HG03159 (cell line): ENCODE results near the gene SLC66A2.
"Not testable (repeated sequence)": the region's sequence is repeated elsewhere in the genome, so short reads cannot be mapped to it uniquely, and the experiment has no call there.

Experiments
- ATAC-seq: cut with Tn5 transposase; IDR thresholded peaks from one replicate; pipeline ENCODE4 v1.9.1; 2021; ENCODE audit warnings: mild to moderate bottlenecking, moderate library complexity; ENCODE audit not compliant: unreplicated experiment

SLC66A2 gene

DNA sequence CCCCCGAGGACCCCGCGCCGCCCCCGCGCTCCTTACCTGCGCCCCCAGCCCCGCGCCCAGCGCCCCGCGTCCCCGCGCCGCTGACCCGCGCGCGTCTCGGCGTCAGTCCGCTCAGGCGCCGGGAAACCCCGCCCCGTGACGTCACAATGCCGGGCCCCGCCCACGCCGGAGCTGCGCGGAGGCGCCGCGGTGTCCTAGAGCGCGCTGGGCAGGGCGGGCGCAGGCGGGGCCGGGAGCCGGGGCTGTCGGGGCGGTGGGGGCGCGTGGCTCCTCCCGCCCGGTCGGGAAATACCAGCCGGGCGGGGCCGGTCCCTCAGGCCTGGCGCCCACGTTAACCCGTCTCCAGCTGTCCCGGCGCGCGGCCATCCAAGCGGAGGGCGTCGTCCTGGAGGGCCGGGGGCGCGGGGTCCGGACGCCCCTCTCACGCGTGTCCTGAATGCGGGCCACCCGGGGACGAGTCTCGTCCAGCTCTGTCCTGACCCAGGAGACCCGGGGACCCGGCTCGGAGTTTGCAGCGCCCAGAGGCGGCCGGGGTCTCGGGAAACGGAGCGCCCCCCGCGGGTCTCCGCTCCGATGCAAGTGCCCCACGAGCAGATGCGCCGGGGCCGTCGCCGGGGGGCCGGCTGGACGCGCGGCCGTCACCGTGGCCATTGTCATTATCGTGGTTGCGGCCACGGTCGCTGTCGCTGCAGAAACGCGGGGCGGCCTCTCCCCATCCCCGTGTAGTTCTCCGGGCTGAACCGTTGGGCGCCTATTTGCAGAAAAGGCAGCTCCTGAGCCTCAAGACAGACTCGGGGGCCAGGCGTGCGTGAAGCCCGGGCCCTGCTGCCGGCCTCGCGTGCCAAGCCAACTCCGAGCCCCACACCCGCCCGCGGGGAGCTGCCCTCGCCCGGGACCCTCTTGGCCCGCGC is at the start of gene SLC66A2:
Gene SLC66A2, minus strand, starts transcription at position 109 of the 911 bp plus-strand sequence. CDS start 727 bp downstream, outside the sequence.
- ATAC-seq, result peak; percentile 81

- ATAC-seq, result no peak
These were observed 49.4 kb upstream of the SLC66A2 start for GRCh38 chr18:80000877-80001276.

DNA sequence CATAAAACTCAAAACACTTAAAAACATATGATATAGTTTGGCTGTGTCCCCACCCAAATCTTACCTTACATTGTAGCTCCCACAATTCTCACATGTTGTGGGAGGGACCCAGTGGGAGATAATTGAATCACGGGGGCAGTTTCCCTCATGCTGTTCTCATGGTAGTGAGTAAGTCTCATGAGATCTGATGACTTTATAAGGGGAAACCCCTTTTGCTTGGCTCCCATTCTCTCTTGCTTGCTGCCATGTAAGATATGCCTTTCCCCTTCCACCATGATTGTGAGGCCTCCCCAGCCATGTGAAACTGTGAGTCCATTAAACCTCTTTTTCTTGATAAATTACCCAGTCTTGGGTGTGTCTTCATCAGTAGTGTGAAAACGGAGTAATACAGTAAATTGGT is 48.2 kb upstream of the SLC66A2 start:
- not testable (repeated sequence) for ATAC-seq

DNA sequence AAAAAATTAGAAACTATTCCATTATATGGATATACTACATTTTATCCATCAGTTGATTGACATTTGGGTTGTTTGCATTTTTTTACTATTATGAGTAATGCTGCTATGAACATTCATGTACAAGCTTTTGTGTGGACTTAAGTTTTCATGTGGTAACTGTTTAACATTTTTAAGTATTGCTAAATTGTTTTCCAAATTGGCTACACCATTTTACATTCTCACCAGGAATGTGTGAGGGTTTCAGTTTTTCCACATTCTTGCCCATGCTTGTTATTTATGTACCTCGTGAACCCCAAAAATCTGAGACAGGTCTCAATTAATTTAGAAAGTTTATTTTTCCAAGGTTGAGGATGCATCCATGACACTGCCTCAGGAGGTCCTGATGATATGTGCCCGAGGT is 40.0 kb upstream of the SLC66A2 start:
- no peak for ATAC-seq

DNA sequence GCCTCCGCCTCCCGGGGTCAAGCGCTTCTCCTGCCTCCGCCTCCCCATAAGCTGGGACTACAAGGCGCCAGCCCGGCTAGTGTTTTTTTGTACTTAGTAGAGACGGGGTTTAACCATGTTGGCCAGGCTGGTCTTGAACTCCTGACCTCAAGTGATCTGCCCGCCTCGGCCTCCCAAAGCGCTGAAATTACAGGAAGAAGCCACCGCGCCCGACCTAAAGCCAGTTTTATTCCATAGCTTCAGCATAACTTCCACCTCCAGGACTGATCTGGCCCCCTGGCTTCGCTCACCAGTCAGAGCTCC is 37.7 kb upstream of the SLC66A2 start:
- no peak for ATAC-seq

DNA sequence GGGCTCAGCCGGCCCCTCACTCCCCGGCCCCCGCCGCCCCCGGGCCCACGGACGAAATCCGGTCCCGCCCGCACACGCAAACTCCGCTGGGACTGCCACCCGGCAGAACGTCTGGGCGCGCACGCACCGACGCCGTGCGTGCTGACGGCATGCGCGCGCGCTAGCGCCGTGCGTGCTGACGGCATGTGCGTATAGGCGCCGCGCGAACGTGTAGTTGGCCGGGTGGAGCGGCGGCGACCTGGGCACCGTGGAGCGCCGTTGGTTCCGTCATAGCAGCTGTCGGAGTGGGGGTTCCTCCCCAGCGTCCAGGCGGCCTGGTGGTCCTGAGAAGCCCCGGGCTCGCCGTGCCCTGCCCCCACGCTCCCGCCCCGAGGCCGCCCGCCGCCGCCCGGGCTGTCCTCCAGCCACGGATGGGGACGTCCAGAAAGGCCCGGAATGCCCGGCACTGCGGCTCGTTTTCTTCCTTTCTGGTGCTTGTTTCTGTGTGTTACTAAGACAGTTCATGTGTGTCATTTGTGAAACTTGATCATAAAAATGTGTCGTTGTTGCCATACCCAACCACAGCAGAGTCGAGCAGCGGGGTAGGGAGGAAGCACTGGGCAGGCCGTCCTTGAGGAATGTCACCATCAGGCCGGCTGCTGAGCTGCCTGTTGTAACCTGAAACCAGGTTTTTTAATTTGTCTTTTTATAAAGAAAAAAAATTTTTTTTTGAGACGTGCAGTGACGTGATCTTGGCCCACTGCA is 37.2 kb upstream of the SLC66A2 start, which contains the start of gene TXNL4A:
Gene TXNL4A, minus strand, starts transcription at position 113 of the 744 bp plus-strand sequence. CDS start 171 bp downstream, outside the sequence.
- peak; percentile 96 for ATAC-seq

- ATAC-seq, result peak; percentile 66
These were observed 36.6 kb upstream of the SLC66A2 start for GRCh38 chr18:79988071-79988450.

DNA sequence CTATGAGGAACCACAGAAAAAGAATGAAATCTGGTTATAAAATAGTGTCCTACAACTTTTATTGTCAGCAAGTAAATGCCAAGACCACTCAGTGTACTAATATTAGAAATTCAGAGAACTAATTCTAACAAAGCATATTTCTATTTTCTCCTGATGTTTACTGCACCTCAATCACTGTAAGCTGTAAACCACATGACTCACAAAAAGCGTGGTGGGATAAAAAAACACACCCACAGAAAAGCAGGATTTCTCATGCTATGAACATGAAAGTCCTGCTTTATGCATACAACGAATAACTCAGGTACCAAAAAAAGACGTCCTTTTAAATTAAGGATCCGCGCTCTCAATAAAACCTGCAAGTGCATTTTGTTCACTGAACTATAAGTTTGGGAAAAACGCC is 36.1 kb upstream of the SLC66A2 start:
- no peak for ATAC-seq

DNA sequence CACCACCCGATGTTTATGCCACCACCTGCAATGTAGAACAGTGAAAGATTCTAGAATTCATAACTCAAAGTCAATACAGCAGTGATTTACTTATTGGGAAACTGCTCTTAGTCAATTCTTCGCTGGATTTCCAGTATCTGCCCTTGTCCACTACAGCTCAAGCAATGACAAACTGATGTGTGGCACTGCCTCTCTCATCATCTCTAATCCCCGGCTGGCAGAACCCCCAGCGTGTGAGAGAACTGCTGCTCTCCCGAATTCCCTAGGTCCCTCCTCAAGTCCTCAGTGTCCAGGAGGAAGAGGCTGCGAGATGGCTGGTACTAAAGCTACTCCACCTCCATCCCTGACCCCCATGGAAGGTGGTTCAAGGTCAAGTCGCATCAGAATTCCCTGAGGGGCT is 35.3 kb upstream of the SLC66A2 start:
- no peak for ATAC-seq

- no peak for ATAC-seq
These were observed 33.7 kb upstream of the SLC66A2 start for GRCh38 chr18:79985172-79985571.

DNA sequence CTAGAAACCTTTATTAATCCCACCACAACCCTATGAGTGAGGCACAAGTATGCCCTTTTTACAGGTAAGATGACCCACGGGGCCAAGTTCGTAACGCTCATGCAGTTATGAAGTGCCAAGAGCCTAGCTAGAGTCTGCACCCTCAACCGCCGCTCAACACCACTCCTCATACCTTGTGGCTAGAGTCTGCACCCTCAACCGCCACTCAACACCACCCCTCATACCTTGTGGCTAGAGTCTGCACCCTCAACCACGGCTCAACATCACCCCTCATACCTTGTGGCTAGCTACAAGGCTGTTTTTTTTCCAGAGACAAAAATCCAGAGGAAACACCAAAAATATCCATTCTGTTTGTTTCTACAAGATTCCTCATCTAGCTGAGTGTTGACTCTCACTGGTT is 32.3 kb upstream of the SLC66A2 start:
- ATAC-seq, result no peak

- ATAC-seq, result no peak
These were observed 31.8 kb upstream of the SLC66A2 start for GRCh38 chr18:79983253-79983652.

DNA sequence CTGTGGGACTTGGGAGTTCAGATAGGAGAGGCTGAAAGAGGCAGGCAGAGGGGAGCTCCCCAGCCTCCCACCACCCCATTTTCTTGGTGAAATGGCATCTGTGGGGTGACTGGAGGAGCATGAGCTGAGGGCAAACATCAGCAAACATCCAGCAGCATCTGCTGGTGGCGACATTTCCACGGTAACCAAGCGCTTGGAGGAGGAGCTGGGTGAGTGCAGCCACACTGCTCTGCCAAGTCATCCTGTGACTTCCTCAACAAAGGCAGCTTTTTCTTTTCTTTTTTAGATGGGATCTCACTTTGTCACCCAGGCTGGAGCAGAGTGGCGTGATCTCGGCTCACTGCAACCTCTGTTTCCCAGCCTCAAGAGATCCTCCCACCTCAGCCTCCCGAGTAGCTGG is 31.3 kb upstream of the SLC66A2 start:
- ATAC-seq, result no peak

DNA sequence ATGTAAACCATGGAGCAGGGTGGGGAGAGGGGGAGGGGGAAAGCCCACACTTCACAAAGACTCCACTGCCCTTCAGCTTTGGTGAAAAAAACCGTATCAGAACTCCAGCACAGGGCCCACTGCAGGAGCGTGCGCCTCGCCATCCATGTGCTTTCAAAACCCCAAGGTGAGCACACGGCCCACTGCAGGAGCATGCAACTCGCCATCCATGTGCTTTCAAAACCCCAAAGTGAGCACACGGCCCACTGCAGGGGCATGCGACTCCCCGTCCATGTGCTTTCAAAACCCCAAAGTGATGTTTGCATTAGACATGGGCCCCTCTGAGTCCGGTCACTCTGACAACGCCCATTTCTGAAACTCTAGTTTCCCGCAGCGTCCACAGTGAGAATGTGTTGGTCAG is 29.1 kb upstream of the SLC66A2 start:
- no peak for ATAC-seq

DNA sequence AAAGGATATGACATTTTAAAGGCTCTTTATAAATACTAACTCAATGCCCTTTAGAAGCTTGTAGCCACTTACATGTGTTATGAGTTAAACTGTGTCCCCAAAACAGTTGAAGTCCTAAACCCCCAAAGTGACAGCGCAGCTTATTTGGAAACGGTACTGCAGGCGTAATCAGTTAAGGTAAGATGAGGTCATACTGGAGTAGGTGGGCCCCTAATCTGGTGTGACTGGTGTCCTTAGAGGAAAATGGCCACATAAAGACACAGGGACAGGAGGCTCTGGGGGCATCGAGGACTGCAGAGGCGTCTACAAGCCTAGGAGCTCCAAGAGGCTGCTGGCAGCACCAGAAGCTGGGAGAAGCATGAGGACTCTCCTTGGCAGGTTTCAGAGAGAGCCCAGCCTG is 28.4 kb upstream of the SLC66A2 start:
- no peak for ATAC-seq

DNA sequence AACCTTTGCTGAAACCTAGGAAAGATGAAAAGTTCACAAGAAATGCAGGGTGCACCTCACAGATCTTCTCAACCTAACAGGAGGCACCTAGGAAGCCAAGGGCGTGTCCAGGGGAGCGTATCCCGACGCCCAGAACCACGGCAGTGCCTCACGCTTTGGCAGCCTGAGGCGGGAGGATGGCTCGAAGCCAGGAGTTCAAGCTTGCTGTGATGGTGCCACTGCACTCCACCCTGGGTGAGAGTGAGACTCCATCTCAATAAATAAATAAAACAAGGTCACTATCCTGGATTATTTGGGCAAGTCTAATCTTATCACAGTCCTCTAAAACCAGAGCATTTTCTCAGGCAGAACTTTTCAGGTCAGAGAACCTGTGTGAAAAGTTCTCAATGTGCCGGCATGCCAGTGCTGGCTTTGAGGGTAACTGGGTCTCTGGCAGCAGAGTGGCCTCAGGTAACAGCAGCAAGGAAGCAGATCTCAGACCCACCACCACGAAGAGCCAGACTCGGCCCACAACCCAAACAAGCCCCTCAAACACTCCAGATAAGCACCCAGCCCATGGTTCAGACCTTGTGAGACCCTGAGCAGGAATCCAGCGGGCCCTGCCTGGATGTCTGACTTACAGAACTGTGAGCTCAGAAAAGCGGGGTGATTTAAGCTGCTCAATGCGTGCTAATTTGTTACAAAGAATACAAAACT is 24.7 kb upstream of the SLC66A2 start:
- no peak for ATAC-seq

DNA sequence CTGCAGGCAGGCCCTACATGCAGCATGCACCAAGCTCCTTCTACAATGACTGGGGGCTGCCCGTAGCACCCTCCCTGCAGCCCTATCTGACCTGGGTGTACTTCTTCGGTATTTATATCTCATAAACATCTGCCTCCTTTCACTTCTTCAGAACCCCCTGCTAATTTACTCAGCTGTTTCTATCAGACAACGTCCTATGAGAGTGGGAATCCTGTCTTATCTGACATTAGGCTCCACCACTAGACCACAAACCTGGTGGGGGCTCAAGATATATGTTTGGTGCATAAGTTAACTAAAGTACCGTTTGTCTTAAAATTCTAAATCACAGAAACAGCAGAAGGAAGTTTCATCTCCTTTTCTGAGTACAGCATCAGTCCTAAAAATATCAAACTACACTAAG is 23.6 kb upstream of the SLC66A2 start:
- ATAC-seq, result no peak

- no peak for ATAC-seq
These were observed 22.7 kb upstream of the SLC66A2 start for GRCh38 chr18:79974025-79974654.

GRCh38 chr18:79973517-79973916 is 22.1 kb upstream of the SLC66A2 start:
- no peak for ATAC-seq

- ATAC-seq, result no peak
These were observed 21.3 kb upstream of the SLC66A2 start for GRCh38 chr18:79972720-79973119.

DNA sequence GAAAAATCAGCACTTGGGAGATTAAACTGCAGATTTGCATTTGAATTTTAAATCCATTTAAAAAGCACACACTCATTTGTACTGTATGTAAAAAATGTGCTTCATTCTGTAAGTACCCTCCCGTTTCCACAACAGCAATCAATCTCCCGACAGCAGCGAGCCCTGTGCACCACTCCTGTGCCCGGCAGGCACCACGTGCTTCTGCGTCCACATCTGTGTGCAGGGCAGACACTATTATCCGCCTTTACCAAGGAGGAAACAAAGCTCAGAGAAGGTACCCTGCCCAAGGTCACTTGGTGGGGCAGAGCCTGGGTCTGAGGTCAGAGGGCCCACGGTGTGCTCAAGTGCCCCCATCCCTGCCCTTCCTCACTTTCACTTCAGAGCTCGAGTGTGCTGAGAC is 20.5 kb upstream of the SLC66A2 start:
- ATAC-seq, result no peak
